ENCODE results near the gene INHBB. TPM values are rescaled to one million over a fixed set of nuclear protein-coding genes. Genes with fewer than 3 reads are reported as not detected.

Gene INHBB
- polyA plus RNA-seq, 2 of the 4 experiments (the other 2 are of a cell fraction) = 7.2 to 25.3 TPM

- FAIRE-seq (no peak), DNase-seq (ENCODE audit: low read depth in 1 of 2, low spot score in 1 of 2) (no peak), ATAC-seq (no peak)
- Histone ChIP-seq H3K4me2 (no peak overlapping the region), H3K27ac (no peak overlapping the region), H3K4me1 (no peaks in the 10 kb centered on the region), H3K9me3 (no peaks in the 10 kb centered on the region), H3K4me3 (no peak overlapping the region)
- ChIA-PET CTCF (interaction anchor here (1.0 to 4.3 kb wide), 4 partner anchors 8 to 398 kb away, joined by 3 to 29 read pairs (median 4); no protein-coding TSS in a partner anchor), POLR2A (no interaction called here)
- 87% methylated on average over 7 of the region's 7 CpGs for WGBS (ENCODE audit: missing lambda C conversion rate)
- TF ChIP-seq BHLHE40 (IDR thresholded peaks at IDR 0.05; ENCODE audit: low read depth, low read length) = no peak
- TF ChIP-seq JUNB (IDR thresholded peaks at IDR 0.05) = no peak
- TF ChIP-seq RCOR1 (IDR thresholded peaks at IDR 0.05; ENCODE audit: low read depth, low read length) = no peak
- no peak for TF ChIP-seq CHD4 (IDR thresholded peaks at IDR 0.05; ENCODE audit: borderline replicate concordance)
- TF ChIP-seq RNF2 (IDR thresholded peaks at IDR 0.05; ENCODE audit: borderline replicate concordance, low read depth) = no peak
- no peak for TF ChIP-seq FOSL2 (IDR thresholded peaks at IDR 0.05)
- TF ChIP-seq FOSL2 (CRISPR knock-in tag; IDR thresholded peaks at IDR 0.05) = no peak
- no peak for TF ChIP-seq MYC (IDR thresholded peaks at IDR 0.05; ENCODE audit: borderline replicate concordance, low read length)
- no peak for TF ChIP-seq ATOH8 (CRISPR knock-in tag; IDR thresholded peaks at IDR 0.05; ENCODE audit: low read depth)
- no peak for TF ChIP-seq EHMT2 (IDR thresholded peaks at IDR 0.05; ENCODE audit: low read depth)
- no peak for TF ChIP-seq BCL3 (IDR thresholded peaks at IDR 0.05)
- no peak for TF ChIP-seq RAD21 (conservative IDR thresholded peaks at IDR 0.05 in 1 of 2, IDR thresholded peaks at IDR 0.05 in 1 of 2)
- no peak for TF ChIP-seq HOXB5 (CRISPR knock-in tag; IDR thresholded peaks at IDR 0.05)
Observed at GRCh38 chr2:120298173-120298835, 47.6 kb upstream of the INHBB start.

- Histone ChIP-seq H3K4me3 (no peak overlapping the region), H3K4me2 (no peak overlapping the region), H3K4me1 (no peaks in the 10 kb centered on the region), H3K27ac (no peak overlapping the region), H3K9me3 (no peaks in the 10 kb centered on the region)
- TF ChIP-seq CBX2 (IDR thresholded peaks at IDR 0.05; ENCODE audit: borderline replicate concordance, low read depth) (no peak), ZNF302 (CRISPR knock-in tag; IDR thresholded peaks at IDR 0.05) (no peak), RFX5 (IDR thresholded peaks at IDR 0.05) (no peak)
- CTCF ChIA-PET = interaction anchor here (1.8 to 4.3 kb wide), 2 partner anchors 8 to 14 kb away, joined by 4 to 29 read pairs; no protein-coding TSS in a partner anchor
- POLR2A ChIA-PET = no interaction called here
- no peak for DNase-seq (ENCODE audit: low read depth in 1 of 2, low spot score in 1 of 2)
- no peak for FAIRE-seq
- ATAC-seq = no peak
- WGBS (ENCODE audit: missing lambda C conversion rate) = 96% methylated on average over 9 of the region's 9 CpGs
Observed at GRCh38 chr2:120299004-120299403, 46.9 kb upstream of the INHBB start.

GRCh38 chr2:120299561-120299960 is 46.4 kb upstream of the INHBB start:
- H3K4me1 ChIP-seq = no peaks in the 10 kb centered on the region
- TF ChIP-seq NR3C1 (IDR thresholded peaks at IDR 0.05) (no peak), POLR2AphosphoS2 (conservative IDR thresholded peaks at IDR 0.05; ENCODE audit: low read length) (no peak), BCL3 (IDR thresholded peaks at IDR 0.05) (no peak)
- 90% methylated on average over 6 of the region's 6 CpGs for WGBS (ENCODE audit: missing lambda C conversion rate)
- FAIRE-seq = no peak
- DNase-seq (ENCODE audit: low read depth in 1 of 2, low spot score in 1 of 2) = no peak
- ATAC-seq = no peak
- H3K27ac ChIP-seq = no peak overlapping the region
- POLR2A ChIA-PET = no interaction called here
- no peak overlapping the region for H3K4me3 ChIP-seq
- H3K4me2 ChIP-seq = no peak overlapping the region
- CTCF ChIA-PET = interaction anchor here (1.1 to 4.3 kb wide), 2 partner anchors 13 to 381 kb away, joined by 4 to 29 read pairs; no protein-coding TSS in a partner anchor
- no peaks in the 10 kb centered on the region for H3K9me3 ChIP-seq
